HG03520 (cell line): ENCODE results near the gene AOX1.
"Not testable (repeated sequence)": the region's sequence is repeated elsewhere in the genome, so short reads cannot be mapped to it uniquely, and the experiment has no call there.

ENCODE experiments used
- ATAC-seq: cut with Tn5 transposase; IDR thresholded peaks from one replicate; pipeline ENCODE4 v1.9.1; 2021; ENCODE audit warnings: mild to moderate bottlenecking, moderate library complexity; ENCODE audit not compliant: unreplicated experiment

AOX1 gene

GRCh38 chr2:200600549-200601225 is 14.9 kb downstream of the AOX1 start:
- no peak for ATAC-seq

DNA sequence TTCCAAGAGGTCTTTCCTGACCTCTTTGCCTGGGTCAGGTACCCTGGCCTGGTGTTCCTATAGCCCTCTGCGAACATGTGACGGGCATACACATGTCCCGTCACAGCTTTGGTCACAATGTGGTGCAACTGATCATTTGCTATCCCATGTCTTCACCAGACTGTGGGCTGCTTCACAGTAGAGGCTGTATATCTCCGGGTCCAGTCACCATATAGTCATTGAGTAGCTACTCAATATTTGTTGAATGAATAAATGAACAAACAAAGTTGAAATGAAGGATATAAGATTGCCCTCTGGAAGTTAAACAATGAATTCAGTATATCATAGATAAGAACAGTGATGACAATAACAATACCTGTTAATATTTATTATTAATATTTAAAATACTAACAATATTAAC is 16.8 kb downstream of the AOX1 start:
- ATAC-seq, result no peak

DNA sequence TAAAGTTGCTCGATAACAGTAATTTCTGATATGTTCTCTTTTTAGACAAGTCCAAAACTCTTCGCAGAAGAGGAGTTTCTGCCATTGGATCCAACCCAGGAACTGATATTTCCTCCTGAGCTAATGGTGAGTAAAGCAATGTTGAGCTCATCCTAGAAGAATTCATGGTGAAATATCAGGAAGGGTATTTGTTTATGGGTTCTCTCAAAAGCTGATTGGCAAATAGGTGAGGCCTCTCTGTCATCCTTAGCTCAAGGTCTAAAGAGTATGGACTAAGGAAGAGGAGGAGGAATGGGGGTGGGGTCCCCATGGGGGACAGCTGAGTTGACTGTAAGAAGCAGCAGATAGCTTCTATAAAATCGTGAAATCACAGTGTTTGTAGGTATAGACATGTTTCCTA is 18.2 kb downstream of the AOX1 start:
- ATAC-seq, result no peak

GRCh38 chr2:200604571-200605255 is 18.9 kb downstream of the AOX1 start:
- no peak for ATAC-seq

DNA sequence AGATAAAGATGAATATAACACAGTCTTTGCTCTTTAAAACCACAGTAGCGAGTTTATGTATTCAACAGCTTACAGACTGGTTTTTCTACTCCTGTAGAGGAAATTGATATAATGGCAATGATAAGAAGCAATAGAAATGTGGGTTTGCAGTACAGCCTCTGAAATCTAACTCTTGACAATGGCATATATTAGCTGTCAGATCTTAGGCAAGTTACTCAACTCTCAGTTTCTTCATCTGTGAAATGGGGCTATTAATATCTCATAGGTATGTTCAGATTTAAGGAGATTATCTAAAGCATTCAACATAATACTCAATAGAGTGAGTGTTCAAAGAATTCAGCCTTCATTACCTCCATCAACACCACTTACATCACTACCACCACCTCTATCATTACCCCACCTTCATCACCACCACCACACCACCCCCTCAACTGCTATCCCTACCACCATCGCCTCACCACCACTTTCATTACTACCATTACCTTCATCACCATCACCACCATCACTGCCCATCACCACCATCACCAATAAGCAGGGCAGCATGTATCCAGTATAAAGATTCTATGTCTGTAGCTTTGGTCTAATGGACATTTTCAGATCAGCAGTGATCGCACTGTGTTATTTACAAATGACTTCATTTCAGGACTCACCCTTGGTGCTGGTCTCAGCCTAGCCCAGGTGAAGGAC is 22.7 kb downstream of the AOX1 start:
- no peak for ATAC-seq

GRCh38 chr2:200609028-200609614 is 23.3 kb downstream of the AOX1 start:
- no peak for ATAC-seq

- ATAC-seq, result not testable (repeated sequence)
Observed at GRCh38 chr2:200610217-200610616, 24.4 kb downstream of the AOX1 start.

DNA sequence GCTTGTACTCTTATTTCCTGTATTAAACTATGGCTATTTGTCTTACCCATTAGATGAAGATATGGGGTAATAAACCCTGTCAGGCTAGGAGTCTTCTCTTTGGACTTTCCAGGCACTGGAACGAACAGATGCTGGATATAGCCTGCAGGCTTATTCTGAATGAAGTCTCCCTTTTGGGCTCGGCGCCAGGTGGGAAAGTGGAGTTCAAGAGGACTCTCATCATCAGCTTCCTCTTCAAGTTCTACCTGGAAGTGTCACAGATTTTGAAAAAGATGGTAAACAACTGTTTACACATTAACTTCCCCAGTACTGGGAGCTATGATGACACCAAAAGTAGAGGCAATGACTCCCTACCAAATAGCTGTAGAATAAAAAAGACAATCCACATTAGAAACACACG is 27.9 kb downstream of the AOX1 start:
- ATAC-seq, result no peak

GRCh38 chr2:200614249-200614648 is 28.4 kb downstream of the AOX1 start:
- no peak for ATAC-seq

- no peak for ATAC-seq
Observed at GRCh38 chr2:200615247-200615646, 29.4 kb downstream of the AOX1 start.

DNA sequence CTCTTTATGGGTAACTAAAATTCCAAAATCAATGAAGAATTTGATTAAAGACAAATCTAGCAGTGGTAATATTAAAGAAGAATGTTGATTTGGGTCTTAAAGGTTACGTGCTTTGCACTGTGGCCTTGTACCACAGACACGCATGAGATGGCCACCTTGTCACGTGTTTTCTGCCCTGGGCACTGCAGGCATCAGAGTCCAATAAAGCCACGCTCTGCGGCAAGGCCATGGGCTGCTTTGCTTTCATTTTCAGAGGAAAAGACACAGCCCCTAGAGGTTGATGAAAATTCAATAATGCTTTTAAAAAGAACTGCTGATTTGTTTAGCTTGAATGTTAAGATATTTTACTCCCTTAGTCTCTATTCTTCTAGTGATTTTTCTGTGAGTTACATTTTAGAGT is 30.4 kb downstream of the AOX1 start:
- ATAC-seq, result no peak

DNA sequence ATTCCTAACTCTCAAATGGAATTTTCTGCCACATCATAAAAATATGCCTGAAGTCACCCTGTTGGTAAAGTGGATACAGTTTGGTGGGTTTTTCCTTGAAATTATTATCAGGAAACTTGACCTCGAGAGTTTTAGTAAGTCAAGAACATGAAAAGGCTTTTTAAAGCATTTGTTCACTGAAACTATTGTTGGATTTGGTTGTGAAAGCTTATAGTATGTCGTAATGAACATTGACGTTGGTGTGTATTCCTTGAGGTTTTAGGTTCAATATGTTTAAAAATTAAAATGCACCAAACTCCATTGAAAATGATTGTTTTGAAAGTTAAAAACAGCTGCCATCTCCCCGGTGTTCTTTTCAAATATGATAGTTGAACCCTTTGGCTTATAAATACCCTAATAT is 30.8 kb downstream of the AOX1 start:
- no peak for ATAC-seq

- ATAC-seq, result no peak
Observed at GRCh38 chr2:200617156-200618053, 31.6 kb downstream of the AOX1 start.

GRCh38 chr2:200618054-200618419 is 32.2 kb downstream of the AOX1 start:
- ATAC-seq, result no peak

GRCh38 chr2:200618590-200619021 is 32.8 kb downstream of the AOX1 start:
- no peak for ATAC-seq

GRCh38 chr2:200619279-200619678 is 33.5 kb downstream of the AOX1 start:
- no peak for ATAC-seq

- ATAC-seq, result no peak
Observed at GRCh38 chr2:200620606-200621390, 35.0 kb downstream of the AOX1 start.

DNA sequence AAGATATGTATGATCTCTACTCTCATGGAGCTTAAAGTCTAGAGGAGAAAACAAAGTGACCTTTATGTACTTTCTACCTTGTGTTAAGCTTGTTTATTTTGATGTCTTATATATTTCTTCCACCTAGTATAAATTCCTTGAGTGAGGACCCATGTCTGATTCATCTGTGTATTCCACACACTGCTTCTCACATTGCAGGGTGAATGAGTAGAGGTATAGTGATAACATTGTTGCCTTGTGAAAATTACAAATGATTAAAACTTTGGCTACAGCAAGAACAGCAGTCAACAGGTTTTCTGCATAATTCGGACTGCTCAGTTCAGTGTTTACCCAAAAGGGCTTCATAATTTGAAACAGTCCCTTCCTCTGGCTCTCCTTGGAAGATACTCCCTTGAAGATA is 36.3 kb downstream of the AOX1 start:
- ATAC-seq, result no peak

DNA sequence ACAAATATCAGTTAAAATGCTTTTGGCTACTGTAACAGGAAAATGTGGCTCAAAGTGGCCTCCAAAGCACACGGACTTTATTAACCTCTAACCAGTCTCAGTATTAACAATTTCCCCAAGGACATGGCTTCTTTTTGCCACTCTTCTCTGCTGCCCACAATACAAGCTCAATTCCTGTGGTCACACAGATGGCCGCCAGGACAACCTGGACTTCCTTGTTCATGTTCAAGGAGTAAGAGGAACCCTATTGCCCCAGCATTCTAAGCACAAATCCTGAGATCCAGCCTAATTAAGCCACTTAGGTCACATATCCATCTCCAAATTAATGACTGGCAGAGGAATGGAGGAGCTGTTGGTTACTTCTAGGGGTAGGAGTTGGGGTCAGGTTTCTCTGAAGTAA is 38.2 kb downstream of the AOX1 start:
- no peak for ATAC-seq

DNA sequence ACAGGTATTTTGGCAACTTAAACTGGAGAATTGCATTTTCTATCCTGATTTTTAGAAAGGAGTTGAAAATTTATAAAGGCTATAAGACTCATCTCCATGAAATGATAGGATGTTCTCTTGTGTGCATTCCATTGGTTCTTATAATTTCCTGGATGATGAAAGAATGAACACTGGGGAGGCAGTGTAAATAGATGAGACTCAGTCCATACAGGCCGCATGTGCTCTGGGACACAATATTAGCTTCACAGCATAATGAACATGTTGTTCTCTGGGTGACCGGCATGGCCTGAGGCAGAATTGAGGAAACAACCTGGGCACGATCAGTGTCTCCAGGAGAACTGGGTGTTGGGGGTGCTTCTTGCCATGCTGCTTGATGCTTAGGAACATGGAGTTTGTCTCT is 38.8 kb downstream of the AOX1 start:
- no peak for ATAC-seq
